Colonic mucosa (tissue), 4 donors: ENCODE measurements around the gene SPOPL. TPM values are rescaled to one million over a fixed set of nuclear protein-coding genes. Genes with fewer than 3 reads are reported as not detected.
"Not testable (repeated sequence)": the region's sequence is repeated elsewhere in the genome, so short reads cannot be mapped to it uniquely, and the experiment has no call there.

Experiments used
- DNase-seq: peaks from one replicate; pipeline ENCODE4 v3.0.0-alpha.2; 2020
- H3K27ac ChIP-seq: fragments of 200-600 bp; one replicate; pipeline ENCODE4 v1.8.0; 2021
- H3K27me3 ChIP-seq: fragments of 200-600 bp; one replicate; pipeline ENCODE4 v1.8.0; 2021
- H3K36me3 ChIP-seq: fragments of 200-600 bp; one replicate; pipeline ENCODE4 v1.8.0; 2021
- H3K4me1 ChIP-seq: fragments of 200-600 bp; one replicate; pipeline ENCODE4 v1.8.0; 2021; ENCODE audit warnings: mild to moderate bottlenecking
- H3K4me3 ChIP-seq: fragments of 200-600 bp; one replicate; pipeline ENCODE4 v1.8.0; 2021
- H3K9ac ChIP-seq, 2 donors: one replicate each; pipeline ENCODE4 v1.7.0; 2013; ENCODE audit warnings: control low read depth in 2 of 2, low read depth in 2 of 2, low read length in 2 of 2
- H3K9me3 ChIP-seq: fragments of 200-600 bp; one replicate; pipeline ENCODE4 v1.8.0; 2021
- CTCF ChIP-seq: fragments of 200-600 bp; IDR thresholded peaks from one replicate; pipeline ENCODE4 v1.8.0; 2022; ENCODE audit warnings: antibody characterized with exemption, mild to moderate bottlenecking
- intact Hi-C: fragments of 100-400 bp; cut with DNase I; formaldehyde crosslinking; loops from one replicate; pipeline ENCODE4 v1.14.1; 2022
- total RNA-seq, 2 donors: library from RNA; stranded (reverse); fragmentation: NEBNext Ultra II Directional in 1 of 2; extraction: Animal tissue kit (Norgen Biotek cat#: 25700) in 1 of 2; gene quantifications; one replicate each; pipeline ENCODE4 v1.2.1, GENCODE V29; 2021
- donor health status: healthy.
- donor health status: DM: no; HTN: no; CAD: no.
- donor health status: DM: no; HTN: no; CAD: no.

SPOPL gene
- total RNA-seq, 2 donors from 2014 or later, result 23.5 to 38.0 TPM

- no peak overlapping the region for H3K4me3 ChIP-seq
- no peak for DNase-seq
- intact Hi-C loops, result no loop called here
- H3K9me3 ChIP-seq, result no peaks in the 10 kb centered on the region
- H3K36me3 ChIP-seq, result no peaks in the 10 kb centered on the region
- no peaks in the 10 kb centered on the region for H3K27me3 ChIP-seq
- no peak overlapping the region for H3K9ac ChIP-seq
- no peaks in the 10 kb centered on the region for H3K4me1 ChIP-seq
- H3K27ac ChIP-seq, result no peak overlapping the region
- TF ChIP-seq CTCF, result no peak
Observed at GRCh38 chr2:138516030-138516704, 14.6 kb downstream of the SPOPL start.

GRCh38 chr2:138518860-138519259, 17.3 kb downstream of the SPOPL start:
- Histone ChIP-seq H3K4me1 (no peaks in the 10 kb centered on the region), H3K36me3 (no peaks in the 10 kb centered on the region), H3K9ac (no peak overlapping the region), H3K27ac (no peak overlapping the region), H3K4me3 (no peak overlapping the region), H3K9me3 (no peaks in the 10 kb centered on the region), H3K27me3 (no peaks in the 10 kb centered on the region)
- no peak for DNase-seq
- TF ChIP-seq CTCF, result no peak
- intact Hi-C loops, result no loop called here

GRCh38 chr2:138521821-138522220, 20.3 kb downstream of the SPOPL start:
- no peak overlapping the region for H3K4me3 ChIP-seq
- no peak overlapping the region for H3K27ac ChIP-seq
- no peaks in the 10 kb centered on the region for H3K9me3 ChIP-seq
- H3K4me1 ChIP-seq, result no peaks in the 10 kb centered on the region
- TF ChIP-seq CTCF, result no peak
- no peak for DNase-seq
- intact Hi-C loops, result no loop called here
- H3K9ac ChIP-seq, result no peak overlapping the region
- no peaks in the 10 kb centered on the region for H3K36me3 ChIP-seq
- H3K27me3 ChIP-seq, result no peaks in the 10 kb centered on the region

- no peak for TF ChIP-seq CTCF
- DNase-seq, result no peak
- Histone ChIP-seq H3K9ac (no peak overlapping the region), H3K4me1 (no peaks in the 10 kb centered on the region), H3K4me3 (no peak overlapping the region), H3K36me3 (no peaks in the 10 kb centered on the region), H3K27me3 (no peaks in the 10 kb centered on the region), H3K27ac (no peak overlapping the region), H3K9me3 (no peaks in the 10 kb centered on the region)
- intact Hi-C loops, result no loop called here
Observed at GRCh38 chr2:138522556-138522955, 21.0 kb downstream of the SPOPL start.

- intact Hi-C loops, H3K9me3 ChIP-seq, H3K36me3 ChIP-seq, DNase-seq, H3K27ac ChIP-seq, H3K4me1 ChIP-seq, H3K4me3 ChIP-seq, H3K9ac ChIP-seq, H3K27me3 ChIP-seq: not testable (repeated sequence)
Observed at GRCh38 chr2:138523018-138523672, 21.6 kb downstream of the SPOPL start.

- H3K4me1 ChIP-seq, H3K4me3 ChIP-seq, H3K9ac ChIP-seq, H3K27ac ChIP-seq, DNase-seq, H3K27me3 ChIP-seq, H3K9me3 ChIP-seq, H3K36me3 ChIP-seq, intact Hi-C loops: not testable (repeated sequence)
Observed at GRCh38 chr2:138523673-138524042, 22.1 kb downstream of the SPOPL start.

- not testable (repeated sequence) for DNase-seq, H3K9ac ChIP-seq
Observed at GRCh38 chr2:138524353-138524752, 22.8 kb downstream of the SPOPL start.

More at GRCh38 chr2:138524353-138524752, 22.8 kb downstream of the SPOPL start:
- intact Hi-C loops, H3K36me3 ChIP-seq, H3K4me1 ChIP-seq, H3K27ac ChIP-seq, H3K4me3 ChIP-seq, H3K27me3 ChIP-seq, H3K9me3 ChIP-seq: not testable (repeated sequence)
